GM23338 (cell line): ENCODE results near the gene CD44. TPM values are rescaled to one million over a fixed set of nuclear protein-coding genes. Genes with fewer than 3 reads are reported as not detected.

Source experiments
- ATAC-seq: fragments of 200-7000 bp; cut with Tn5 transposase; 3 replicates; pipeline ENCODE4 v1.9.1; 2020
- DNase-seq: peaks from one replicate; pipeline ENCODE4 v3.0.0-alpha.2; 2015; ENCODE audit warnings: low spot score
- H2AFZ ChIP-seq: fragments of 200-600 bp; sonication (generic); 2 replicates; pipeline ENCODE4 v1.8.0; 2016; ENCODE audit warnings: antibody characterized with exemption, mild to moderate bottlenecking, moderate library complexity
- H3F3A ChIP-seq: fragments of 200-600 bp; sonication (generic); replicated peaks from 2 replicates; pipeline ENCODE4 v1.8.0; 2017; ENCODE audit warnings: antibody characterized with exemption, mixed run types, low read depth
- H3K27ac ChIP-seq: fragments of 200-600 bp; sonication (generic); 2 replicates; pipeline ENCODE4 v1.6.1; 2016; ENCODE audit warnings: low read depth
- H3K27me3 ChIP-seq: fragments of 200-600 bp; sonication (generic); 2 replicates; pipeline ENCODE4 v1.8.0; 2016; ENCODE audit warnings: mild to moderate bottlenecking, mixed run types, moderate library complexity; ENCODE audit not compliant: insufficient read depth
- H3K36me3 ChIP-seq: fragments of 200-600 bp; sonication (generic); 2 replicates; pipeline ENCODE4 v1.8.0; 2016; ENCODE audit warnings: mild to moderate bottlenecking; ENCODE audit not compliant: insufficient read depth
- H3K4me1 ChIP-seq: fragments of 200-600 bp; sonication (generic); 2 replicates; pipeline ENCODE4 v1.8.0; 2016; ENCODE audit warnings: mild to moderate bottlenecking, moderate library complexity; ENCODE audit not compliant: insufficient read depth
- H3K4me2 ChIP-seq: fragments of 200-600 bp; sonication (generic); 2 replicates; pipeline ENCODE4 v1.7.1; 2017; ENCODE audit warnings: mixed run types
- H3K4me3 ChIP-seq: fragments of 200-600 bp; sonication (generic); 2 replicates; pipeline ENCODE4 v1.6.1; 2016; ENCODE audit warnings: mixed run types
- H3K79me2 ChIP-seq: fragments of 200-600 bp; sonication (generic); replicated peaks from 2 replicates; pipeline ENCODE4 v1.8.0; 2017; ENCODE audit warnings: mild to moderate bottlenecking; ENCODE audit not compliant: insufficient read depth
- H3K9me2 ChIP-seq: fragments of 200-600 bp; sonication (generic); 2 replicates; pipeline ENCODE4 v1.8.0; 2017; ENCODE audit not compliant: insufficient read depth
- H4K20me1 ChIP-seq: fragments of 200-600 bp; sonication (generic); replicated peaks from 2 replicates; pipeline ENCODE4 v1.8.0; 2017; ENCODE audit warnings: mild to moderate bottlenecking; ENCODE audit not compliant: insufficient read depth
- H3K27ac Mint-ChIP-seq: 2 replicates; pipeline ENCODE4 v1.8.0; 2020; ENCODE audit warnings: inconsistent platforms, mild to moderate bottlenecking, moderate library complexity, mixed read lengths
- H3K27me3 Mint-ChIP-seq: 3 replicates; pipeline ENCODE4 v1.8.0; 2022; ENCODE audit warnings: low read depth, mild to moderate bottlenecking, moderate library complexity, mixed read lengths, inconsistent platforms; ENCODE audit not compliant: insufficient read depth, poor library complexity
- H3K36me3 Mint-ChIP-seq: 3 replicates; pipeline ENCODE4 v1.8.0; 2021; ENCODE audit warnings: low read depth, mild to moderate bottlenecking, inconsistent platforms, moderate library complexity, mixed read lengths
- H3K4me1 Mint-ChIP-seq: 3 replicates; pipeline ENCODE4 v1.8.0; 2020; ENCODE audit warnings: mild to moderate bottlenecking, inconsistent platforms, mixed read lengths
- H3K4me3 Mint-ChIP-seq: 3 replicates; pipeline ENCODE4 v1.8.0; 2021; ENCODE audit warnings: moderate library complexity, mild to moderate bottlenecking, inconsistent platforms, mixed read lengths
- H3K9me3 Mint-ChIP-seq: 3 replicates; pipeline ENCODE4 v1.8.0; 2020; ENCODE audit warnings: moderate library complexity, mild to moderate bottlenecking, inconsistent platforms, mixed read lengths
- CREB1 ChIP-seq: fragments of 250-450 bp; sonication (Bioruptor Pico); IDR thresholded peaks from 2 replicates; pipeline ENCODE4 v1.5.0; 2020; ENCODE audit warnings: low read depth, mild to moderate bottlenecking, moderate library complexity
- EZH2 ChIP-seq: fragments of 200-600 bp; sonication (generic); IDR thresholded peaks from one replicate; pipeline ENCODE4 v1.8.0; 2017; ENCODE audit warnings: antibody characterized with exemption, mild to moderate bottlenecking, low read depth; ENCODE audit not compliant: unreplicated experiment
- EZH2phosphoT487 ChIP-seq: fragments of 200-600 bp; sonication (generic); IDR thresholded peaks from one replicate; pipeline ENCODE4 v1.8.1; 2018; ENCODE audit warnings: antibody characterized with exemption; ENCODE audit not compliant: unreplicated experiment
- JUNB ChIP-seq: IDR thresholded peaks from one replicate; pipeline ENCODE4 v1.6.1; 2016; ENCODE audit warnings: antibody characterized with exemption; ENCODE audit not compliant: unreplicated experiment
- NANOG ChIP-seq: IDR thresholded peaks from 2 replicates; pipeline ENCODE4 v1.6.1; 2016; ENCODE audit warnings: antibody characterized with exemption, borderline replicate concordance
- POLR2AphosphoS5 ChIP-seq: IDR thresholded peaks from 2 replicates; pipeline ENCODE4 v1.6.1; 2016; ENCODE audit warnings: antibody characterized with exemption, low read depth
- STAT1 ChIP-seq: IDR thresholded peaks from one replicate; pipeline ENCODE4 v1.6.1; 2016; ENCODE audit warnings: antibody characterized with exemption; ENCODE audit not compliant: unreplicated experiment
- ZNF114 ChIP-seq: fragments of 250-450 bp; sonication (Bioruptor Pico); IDR thresholded peaks from 2 replicates; pipeline ENCODE4 v1.5.0; 2020; ENCODE audit warnings: mild to moderate bottlenecking, moderate library complexity
- ZNF331 ChIP-seq: fragments of 250-450 bp; sonication (Bioruptor Pico); IDR thresholded peaks from 2 replicates; pipeline ENCODE4 v1.5.0; 2020; ENCODE audit warnings: low read depth, mild to moderate bottlenecking, moderate library complexity
- polyA plus RNA-seq: library from polyadenylated mRNA; unstranded; fragments of >200 nt; fragmentation: Nextera tagmentation; extraction: Ambion mirVana; gene quantifications from 2 replicates; pipeline ENCODE4 v1.2.1, GENCODE V29; 2016
- total RNA-seq: library from RNA; depleted of rRNA; stranded (reverse); fragments of >200 nt; shearing (Covaris generic); gene quantifications from 2 replicates; pipeline ENCODE4 v1.2.3, GENCODE V29; 2014
- TF ChIP-seq, protein P1 (sequence below), 2 experiments: fragments of 200-600 bp in 1 of 2; sonication (generic) in 1 of 2; conservative IDR thresholded peaks; 2 replicates each; pipeline versions ENCODE4 v1.5.1 to v1.6.1; 2016 to 2017; ENCODE audit warnings: antibody characterized with exemption in 2 of 2, low read depth in 2 of 2, mild to moderate bottlenecking in 2 of 2, moderate library complexity in 1 of 2
- TF ChIP-seq, protein P2 (sequence below): fragments of 250-450 bp; sonication (Bioruptor Pico); IDR thresholded peaks from 2 replicates; pipeline ENCODE4 v1.5.0; 2020; ENCODE audit warnings: mild to moderate bottlenecking, moderate library complexity
- TF ChIP-seq, protein P3 (sequence below): IDR thresholded peaks from one replicate; pipeline ENCODE4 v1.6.1; 2018; ENCODE audit warnings: antibody characterized with exemption; ENCODE audit not compliant: unreplicated experiment
- TF ChIP-seq, protein P4 (sequence below): IDR thresholded peaks from 2 replicates; pipeline ENCODE4 v1.6.1; 2016; ENCODE audit warnings: antibody characterized with exemption

CD44 gene
- total and polyA plus RNA-seq, 2 experiments from 2014 or later = 4.0 to 10.1 TPM

DNA sequence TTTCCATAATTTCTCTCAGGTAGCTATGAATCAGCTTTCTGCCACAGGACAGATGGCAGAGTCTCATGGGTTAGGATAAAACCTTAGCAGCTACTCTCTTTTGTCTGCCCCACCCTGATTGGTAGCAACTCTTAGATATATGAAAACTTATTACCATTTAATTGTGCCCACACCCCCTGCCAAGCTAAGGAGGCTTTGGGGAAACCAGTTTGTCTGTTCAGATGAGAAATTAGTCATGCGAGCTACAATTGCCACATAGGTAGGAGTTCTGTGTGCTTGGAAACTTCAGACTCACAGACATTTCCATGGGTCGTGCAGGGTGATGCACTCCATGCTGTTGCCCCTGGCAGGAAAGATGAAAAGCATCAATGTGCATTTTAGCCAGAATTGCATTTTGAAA is 39.9 kb downstream of the CD44 start:
- H3K4me1 ChIP-seq = peaks cover 27% of the 10 kb centered on the region
- H3K79me2 ChIP-seq = no peaks in the 10 kb centered on the region
- H3K4me3 ChIP-seq = no peak overlapping the region
- H3K27ac Mint-ChIP-seq = no peak overlapping the region
- H3K9me2 ChIP-seq = no peaks in the 10 kb centered on the region
- H3K4me3 Mint-ChIP-seq = no peak overlapping the region
- H3K4me1 Mint-ChIP-seq = peaks cover 37% of the 10 kb centered on the region
- ATAC-seq = no peak
- H3K36me3 ChIP-seq = no peaks in the 10 kb centered on the region
- no peaks in the 10 kb centered on the region for H4K20me1 ChIP-seq
- H3K27me3 Mint-ChIP-seq = peaks cover 7% of the 10 kb centered on the region
- no peaks in the 10 kb centered on the region for H3K9me3 Mint-ChIP-seq
- H3K27me3 ChIP-seq = no peaks in the 10 kb centered on the region
- TF ChIP-seq JUNB (no peak), STAT1 (no peak), NANOG (no peak), POLR2AphosphoS5 (no peak), ZNF331 (no peak), EZH2 (no peak), ZNF114 (CRISPR knock-in tag) (no peak), EZH2phosphoT487 (no peak), CREB1 (CRISPR knock-in tag) (no peak)
- TF ChIP-seq, protein P1, sequence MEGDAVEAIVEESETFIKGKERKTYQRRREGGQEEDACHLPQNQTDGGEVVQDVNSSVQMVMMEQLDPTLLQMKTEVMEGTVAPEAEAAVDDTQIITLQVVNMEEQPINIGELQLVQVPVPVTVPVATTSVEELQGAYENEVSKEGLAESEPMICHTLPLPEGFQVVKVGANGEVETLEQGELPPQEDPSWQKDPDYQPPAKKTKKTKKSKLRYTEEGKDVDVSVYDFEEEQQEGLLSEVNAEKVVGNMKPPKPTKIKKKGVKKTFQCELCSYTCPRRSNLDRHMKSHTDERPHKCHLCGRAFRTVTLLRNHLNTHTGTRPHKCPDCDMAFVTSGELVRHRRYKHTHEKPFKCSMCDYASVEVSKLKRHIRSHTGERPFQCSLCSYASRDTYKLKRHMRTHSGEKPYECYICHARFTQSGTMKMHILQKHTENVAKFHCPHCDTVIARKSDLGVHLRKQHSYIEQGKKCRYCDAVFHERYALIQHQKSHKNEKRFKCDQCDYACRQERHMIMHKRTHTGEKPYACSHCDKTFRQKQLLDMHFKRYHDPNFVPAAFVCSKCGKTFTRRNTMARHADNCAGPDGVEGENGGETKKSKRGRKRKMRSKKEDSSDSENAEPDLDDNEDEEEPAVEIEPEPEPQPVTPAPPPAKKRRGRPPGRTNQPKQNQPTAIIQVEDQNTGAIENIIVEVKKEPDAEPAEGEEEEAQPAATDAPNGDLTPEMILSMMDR (conservative IDR thresholded peaks at IDR 0.05; ENCODE audit: low read depth in 2 of 2) = no peak
- TF ChIP-seq, protein P2, sequence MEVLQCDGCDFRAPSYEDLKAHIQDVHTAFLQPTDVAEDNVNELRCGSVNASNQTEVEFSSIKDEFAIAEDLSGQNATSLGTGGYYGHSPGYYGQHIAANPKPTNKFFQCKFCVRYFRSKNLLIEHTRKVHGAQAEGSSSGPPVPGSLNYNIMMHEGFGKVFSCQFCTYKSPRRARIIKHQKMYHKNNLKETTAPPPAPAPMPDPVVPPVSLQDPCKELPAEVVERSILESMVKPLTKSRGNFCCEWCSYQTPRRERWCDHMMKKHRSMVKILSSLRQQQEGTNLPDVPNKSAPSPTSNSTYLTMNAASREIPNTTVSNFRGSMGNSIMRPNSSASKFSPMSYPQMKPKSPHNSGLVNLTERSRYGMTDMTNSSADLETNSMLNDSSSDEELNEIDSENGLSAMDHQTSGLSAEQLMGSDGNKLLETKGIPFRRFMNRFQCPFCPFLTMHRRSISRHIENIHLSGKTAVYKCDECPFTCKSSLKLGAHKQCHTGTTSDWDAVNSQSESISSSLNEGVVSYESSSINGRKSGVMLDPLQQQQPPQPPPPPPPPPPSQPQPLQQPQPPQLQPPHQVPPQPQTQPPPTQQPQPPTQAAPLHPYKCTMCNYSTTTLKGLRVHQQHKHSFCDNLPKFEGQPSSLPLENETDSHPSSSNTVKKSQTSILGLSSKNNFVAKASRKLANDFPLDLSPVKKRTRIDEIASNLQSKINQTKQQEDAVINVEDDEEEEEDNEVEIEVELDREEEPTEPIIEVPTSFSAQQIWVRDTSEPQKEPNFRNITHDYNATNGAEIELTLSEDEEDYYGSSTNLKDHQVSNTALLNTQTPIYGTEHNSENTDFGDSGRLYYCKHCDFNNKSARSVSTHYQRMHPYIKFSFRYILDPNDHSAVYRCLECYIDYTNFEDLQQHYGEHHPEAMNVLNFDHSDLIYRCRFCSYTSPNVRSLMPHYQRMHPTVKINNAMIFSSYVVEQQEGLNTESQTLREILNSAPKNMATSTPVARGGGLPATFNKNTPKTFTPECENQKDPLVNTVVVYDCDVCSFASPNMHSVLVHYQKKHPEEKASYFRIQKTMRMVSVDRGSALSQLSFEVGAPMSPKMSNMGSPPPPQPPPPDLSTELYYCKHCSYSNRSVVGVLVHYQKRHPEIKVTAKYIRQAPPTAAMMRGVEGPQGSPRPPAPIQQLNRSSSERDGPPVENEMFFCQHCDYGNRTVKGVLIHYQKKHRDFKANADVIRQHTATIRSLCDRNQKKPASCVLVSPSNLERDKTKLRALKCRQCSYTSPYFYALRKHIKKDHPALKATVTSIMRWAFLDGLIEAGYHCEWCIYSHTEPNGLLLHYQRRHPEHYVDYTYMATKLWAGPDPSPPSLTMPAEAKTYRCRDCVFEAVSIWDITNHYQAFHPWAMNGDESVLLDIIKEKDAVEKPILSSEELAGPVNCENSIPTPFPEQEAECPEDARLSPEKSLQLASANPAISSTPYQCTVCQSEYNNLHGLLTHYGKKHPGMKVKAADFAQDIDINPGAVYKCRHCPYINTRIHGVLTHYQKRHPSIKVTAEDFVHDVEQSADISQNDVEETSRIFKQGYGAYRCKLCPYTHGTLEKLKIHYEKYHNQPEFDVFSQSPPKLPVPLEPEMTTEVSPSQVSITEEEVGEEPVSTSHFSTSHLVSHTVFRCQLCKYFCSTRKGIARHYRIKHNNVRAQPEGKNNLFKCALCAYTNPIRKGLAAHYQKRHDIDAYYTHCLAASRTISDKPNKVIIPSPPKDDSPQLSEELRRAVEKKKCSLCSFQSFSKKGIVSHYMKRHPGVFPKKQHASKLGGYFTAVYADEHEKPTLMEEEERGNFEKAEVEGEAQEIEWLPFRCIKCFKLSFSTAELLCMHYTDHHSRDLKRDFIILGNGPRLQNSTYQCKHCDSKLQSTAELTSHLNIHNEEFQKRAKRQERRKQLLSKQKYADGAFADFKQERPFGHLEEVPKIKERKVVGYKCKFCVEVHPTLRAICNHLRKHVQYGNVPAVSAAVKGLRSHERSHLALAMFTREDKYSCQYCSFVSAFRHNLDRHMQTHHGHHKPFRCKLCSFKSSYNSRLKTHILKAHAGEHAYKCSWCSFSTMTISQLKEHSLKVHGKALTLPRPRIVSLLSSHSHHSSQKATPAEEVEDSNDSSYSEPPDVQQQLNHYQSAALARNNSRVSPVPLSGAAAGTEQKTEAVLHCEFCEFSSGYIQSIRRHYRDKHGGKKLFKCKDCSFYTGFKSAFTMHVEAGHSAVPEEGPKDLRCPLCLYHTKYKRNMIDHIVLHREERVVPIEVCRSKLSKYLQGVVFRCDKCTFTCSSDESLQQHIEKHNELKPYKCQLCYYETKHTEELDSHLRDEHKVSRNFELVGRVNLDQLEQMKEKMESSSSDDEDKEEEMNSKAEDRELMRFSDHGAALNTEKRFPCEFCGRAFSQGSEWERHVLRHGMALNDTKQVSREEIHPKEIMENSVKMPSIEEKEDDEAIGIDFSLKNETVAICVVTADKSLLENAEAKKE = no peak
- TF ChIP-seq, protein P3, sequence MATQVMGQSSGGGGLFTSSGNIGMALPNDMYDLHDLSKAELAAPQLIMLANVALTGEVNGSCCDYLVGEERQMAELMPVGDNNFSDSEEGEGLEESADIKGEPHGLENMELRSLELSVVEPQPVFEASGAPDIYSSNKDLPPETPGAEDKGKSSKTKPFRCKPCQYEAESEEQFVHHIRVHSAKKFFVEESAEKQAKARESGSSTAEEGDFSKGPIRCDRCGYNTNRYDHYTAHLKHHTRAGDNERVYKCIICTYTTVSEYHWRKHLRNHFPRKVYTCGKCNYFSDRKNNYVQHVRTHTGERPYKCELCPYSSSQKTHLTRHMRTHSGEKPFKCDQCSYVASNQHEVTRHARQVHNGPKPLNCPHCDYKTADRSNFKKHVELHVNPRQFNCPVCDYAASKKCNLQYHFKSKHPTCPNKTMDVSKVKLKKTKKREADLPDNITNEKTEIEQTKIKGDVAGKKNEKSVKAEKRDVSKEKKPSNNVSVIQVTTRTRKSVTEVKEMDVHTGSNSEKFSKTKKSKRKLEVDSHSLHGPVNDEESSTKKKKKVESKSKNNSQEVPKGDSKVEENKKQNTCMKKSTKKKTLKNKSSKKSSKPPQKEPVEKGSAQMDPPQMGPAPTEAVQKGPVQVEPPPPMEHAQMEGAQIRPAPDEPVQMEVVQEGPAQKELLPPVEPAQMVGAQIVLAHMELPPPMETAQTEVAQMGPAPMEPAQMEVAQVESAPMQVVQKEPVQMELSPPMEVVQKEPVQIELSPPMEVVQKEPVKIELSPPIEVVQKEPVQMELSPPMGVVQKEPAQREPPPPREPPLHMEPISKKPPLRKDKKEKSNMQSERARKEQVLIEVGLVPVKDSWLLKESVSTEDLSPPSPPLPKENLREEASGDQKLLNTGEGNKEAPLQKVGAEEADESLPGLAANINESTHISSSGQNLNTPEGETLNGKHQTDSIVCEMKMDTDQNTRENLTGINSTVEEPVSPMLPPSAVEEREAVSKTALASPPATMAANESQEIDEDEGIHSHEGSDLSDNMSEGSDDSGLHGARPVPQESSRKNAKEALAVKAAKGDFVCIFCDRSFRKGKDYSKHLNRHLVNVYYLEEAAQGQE = no peak
- TF ChIP-seq, protein P4, sequence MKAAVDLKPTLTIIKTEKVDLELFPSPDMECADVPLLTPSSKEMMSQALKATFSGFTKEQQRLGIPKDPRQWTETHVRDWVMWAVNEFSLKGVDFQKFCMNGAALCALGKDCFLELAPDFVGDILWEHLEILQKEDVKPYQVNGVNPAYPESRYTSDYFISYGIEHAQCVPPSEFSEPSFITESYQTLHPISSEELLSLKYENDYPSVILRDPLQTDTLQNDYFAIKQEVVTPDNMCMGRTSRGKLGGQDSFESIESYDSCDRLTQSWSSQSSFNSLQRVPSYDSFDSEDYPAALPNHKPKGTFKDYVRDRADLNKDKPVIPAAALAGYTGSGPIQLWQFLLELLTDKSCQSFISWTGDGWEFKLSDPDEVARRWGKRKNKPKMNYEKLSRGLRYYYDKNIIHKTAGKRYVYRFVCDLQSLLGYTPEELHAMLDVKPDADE = no peak
- H3K36me3 Mint-ChIP-seq = no peaks in the 10 kb centered on the region
- no peak overlapping the region for H3K4me2 ChIP-seq
- no peak overlapping the region for H3K27ac ChIP-seq
- DNase-seq = no peak
- H3F3A ChIP-seq = no peaks in the 10 kb centered on the region
- H2AFZ ChIP-seq = no peak overlapping the region
